Esophagus muscularis mucosa (tissue), 3 donors: ENCODE measurements around the gene ZNF362.

ENCODE experiments used
- EP300 ChIP-seq: sonication (generic); formaldehyde crosslinking; IDR thresholded peaks from one replicate; pipeline ENCODE4 v1.6.1; 2017; ENCODE audit warnings: antibody characterized with exemption
- TF ChIP-seq, protein P1 (sequence below), 3 experiments: fragments of 200-600 bp in 2 of 3; fragments of 450-650 bp in 1 of 3; sonication (generic) in 2 of 3; IDR thresholded peaks; one replicate each; pipeline ENCODE4 v1.5.1; 2017 to 2019; ENCODE audit warnings: antibody characterized with exemption in 3 of 3, mild to moderate bottlenecking in 2 of 3, moderate library complexity in 1 of 3

- TF ChIP-seq, protein P1, sequence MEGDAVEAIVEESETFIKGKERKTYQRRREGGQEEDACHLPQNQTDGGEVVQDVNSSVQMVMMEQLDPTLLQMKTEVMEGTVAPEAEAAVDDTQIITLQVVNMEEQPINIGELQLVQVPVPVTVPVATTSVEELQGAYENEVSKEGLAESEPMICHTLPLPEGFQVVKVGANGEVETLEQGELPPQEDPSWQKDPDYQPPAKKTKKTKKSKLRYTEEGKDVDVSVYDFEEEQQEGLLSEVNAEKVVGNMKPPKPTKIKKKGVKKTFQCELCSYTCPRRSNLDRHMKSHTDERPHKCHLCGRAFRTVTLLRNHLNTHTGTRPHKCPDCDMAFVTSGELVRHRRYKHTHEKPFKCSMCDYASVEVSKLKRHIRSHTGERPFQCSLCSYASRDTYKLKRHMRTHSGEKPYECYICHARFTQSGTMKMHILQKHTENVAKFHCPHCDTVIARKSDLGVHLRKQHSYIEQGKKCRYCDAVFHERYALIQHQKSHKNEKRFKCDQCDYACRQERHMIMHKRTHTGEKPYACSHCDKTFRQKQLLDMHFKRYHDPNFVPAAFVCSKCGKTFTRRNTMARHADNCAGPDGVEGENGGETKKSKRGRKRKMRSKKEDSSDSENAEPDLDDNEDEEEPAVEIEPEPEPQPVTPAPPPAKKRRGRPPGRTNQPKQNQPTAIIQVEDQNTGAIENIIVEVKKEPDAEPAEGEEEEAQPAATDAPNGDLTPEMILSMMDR (IDR thresholded peaks at IDR 0.05) = no peak
- TF ChIP-seq EP300 = no peak
These were observed 8.7 kb upstream of the ZNF362 start for GRCh38 chr1:33247545-33247944.
